HG03439 (cell line): Measurements from ENCODE around the gene SNX20.

Experiments
- ATAC-seq: cut with Tn5 transposase; IDR thresholded peaks from one replicate; pipeline ENCODE4 v1.9.1; 2021; ENCODE audit warnings: mild to moderate bottlenecking, moderate library complexity; ENCODE audit not compliant: unreplicated experiment

The SNX20 gene

DNA sequence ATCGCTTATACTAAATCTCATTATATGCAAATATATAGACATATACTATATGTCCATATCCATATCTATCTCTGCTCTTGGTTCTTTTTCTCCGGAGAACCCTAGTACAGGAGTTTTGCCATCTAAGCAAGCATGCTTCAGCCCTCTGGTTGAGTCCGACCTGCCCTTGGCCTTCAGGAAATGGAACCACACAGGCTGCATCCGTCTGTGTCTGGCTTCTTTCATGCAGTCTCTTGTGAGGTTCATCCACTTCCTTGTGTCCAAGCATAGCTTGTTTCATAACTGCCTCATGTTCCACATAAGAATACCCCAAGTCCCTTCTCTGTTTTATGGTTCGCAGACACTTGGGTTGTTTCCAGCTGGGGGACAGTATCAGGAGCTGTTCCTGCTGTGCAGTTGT lies 16.8 kb downstream of the SNX20 start:
- ATAC-seq: no peak

GRCh38 chr16:50662306-50662940 lies 18.7 kb downstream of the SNX20 start:
- no peak for ATAC-seq

DNA sequence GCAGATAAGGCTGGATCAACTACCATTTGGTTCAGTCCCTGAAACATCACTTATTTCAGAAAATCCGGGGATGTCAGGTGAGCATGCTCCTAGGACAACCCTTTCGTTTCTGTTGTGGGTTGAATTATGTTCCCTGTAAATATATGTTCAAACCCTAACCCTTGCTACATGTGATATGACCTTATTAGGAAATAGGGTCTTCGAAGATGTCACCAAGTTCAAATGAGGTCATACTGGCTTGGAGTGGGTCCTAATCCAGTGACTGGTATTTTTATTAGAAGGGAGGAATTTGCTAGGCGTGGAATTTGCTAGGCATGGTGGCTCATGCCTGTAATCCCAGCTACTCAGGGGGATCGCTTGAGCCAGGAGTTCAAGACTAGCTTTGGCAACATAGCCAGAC lies 21.3 kb downstream of the SNX20 start:
- no peak for ATAC-seq

- ATAC-seq: no peak
These were observed 23.9 kb downstream of the SNX20 start for GRCh38 chr16:50657241-50657640.

DNA sequence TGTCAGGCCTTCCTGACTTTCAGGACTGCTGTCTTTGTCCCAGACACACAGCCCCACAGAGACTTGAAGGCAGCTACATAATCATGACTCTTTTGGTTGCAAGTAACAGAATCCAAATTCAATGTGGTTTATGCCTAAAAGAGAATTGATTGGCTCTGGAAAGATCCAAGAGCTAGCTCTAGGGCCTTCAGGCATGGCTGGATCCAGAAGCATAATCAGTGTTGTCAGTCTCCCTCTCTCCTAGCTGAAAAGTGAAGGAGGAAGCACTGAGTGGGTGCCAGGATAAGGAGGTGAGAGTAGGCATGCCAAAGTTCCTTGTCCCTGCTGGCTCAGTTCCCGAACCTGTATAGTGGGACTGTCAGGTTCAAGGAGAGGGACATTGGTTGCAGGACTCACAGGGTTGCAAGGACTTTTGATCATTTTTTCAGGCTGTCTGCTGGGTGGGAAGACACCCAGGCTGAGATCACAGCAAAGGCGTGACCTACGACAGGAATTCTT lies 25.5 kb downstream of the SNX20 start:
- no peak for ATAC-seq

DNA sequence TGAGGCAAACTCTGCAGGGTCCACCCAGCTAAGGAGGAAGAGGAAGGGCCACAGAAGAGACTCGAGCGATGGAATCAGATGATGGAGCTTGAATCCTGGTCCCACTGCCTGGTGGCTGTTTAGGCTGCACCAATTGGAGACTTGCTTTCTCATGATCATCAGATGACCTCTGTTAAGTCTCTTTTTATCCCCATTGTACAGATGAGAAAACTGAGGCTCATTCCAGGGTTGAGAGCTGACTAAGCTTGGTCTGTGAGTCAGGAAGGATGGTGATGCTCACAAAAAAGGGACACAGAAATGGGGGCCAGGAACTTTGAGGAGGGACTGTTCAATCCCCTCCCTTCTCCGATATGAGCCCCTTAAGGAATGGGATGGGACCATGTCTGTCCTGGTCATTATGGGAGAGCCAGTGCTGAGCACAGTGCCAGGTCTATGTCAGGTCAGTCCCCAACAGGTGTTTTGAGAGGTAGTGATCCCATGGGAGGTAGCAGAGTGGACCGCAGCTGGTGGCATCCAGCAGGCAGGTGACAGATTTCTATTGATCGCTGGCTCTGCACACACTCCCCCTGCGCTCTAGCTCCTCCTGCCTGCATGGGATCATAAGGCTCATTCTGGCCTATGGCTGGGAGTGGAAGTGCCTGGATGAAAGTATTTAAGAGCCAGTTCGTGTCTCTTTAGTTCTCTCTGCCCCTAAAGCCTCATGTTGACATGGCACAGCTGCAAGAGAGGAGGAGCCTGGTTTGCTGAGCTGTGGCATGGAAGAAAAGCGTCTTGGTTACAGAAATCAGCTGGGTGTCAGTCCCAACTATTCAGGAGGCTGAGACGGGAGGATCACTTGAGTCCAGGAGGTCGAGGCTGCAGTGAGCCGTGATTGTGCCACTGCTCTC lies 27.2 kb downstream of the SNX20 start:
- ATAC-seq: no peak

- ATAC-seq: no peak
These were observed 28.2 kb downstream of the SNX20 start for GRCh38 chr16:50652836-50653425.

GRCh38 chr16:50651835-50652438 lies 29.2 kb downstream of the SNX20 start:
- ATAC-seq: no peak

DNA sequence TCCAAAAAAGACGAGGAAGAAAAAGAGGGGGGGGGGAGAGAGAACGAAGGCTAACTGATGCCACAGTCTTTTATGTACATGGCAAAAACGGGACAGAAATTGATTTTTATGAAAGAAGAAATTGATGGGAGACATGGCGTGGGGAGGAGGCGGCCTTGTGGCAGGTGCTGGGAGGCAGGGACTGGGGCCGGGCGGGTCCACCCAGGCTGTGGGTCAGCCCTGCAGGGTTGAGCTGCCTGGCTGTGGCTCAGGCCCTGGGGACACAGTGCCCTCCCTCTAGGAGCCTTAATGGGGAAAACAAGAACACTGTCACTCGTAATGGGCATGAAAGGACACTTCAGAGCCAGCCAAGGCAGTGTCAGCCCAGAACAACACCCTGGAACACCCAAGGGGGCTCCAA lies 34.8 kb downstream of the SNX20 start:
- ATAC-seq: no peak

GRCh38 chr16:50645563-50646220 lies 35.4 kb downstream of the SNX20 start:
- no peak for ATAC-seq

- ATAC-seq: no peak
These were observed 36.4 kb downstream of the SNX20 start for GRCh38 chr16:50644729-50645128.

GRCh38 chr16:50644245-50644644 lies 36.9 kb downstream of the SNX20 start:
- ATAC-seq: no peak

DNA sequence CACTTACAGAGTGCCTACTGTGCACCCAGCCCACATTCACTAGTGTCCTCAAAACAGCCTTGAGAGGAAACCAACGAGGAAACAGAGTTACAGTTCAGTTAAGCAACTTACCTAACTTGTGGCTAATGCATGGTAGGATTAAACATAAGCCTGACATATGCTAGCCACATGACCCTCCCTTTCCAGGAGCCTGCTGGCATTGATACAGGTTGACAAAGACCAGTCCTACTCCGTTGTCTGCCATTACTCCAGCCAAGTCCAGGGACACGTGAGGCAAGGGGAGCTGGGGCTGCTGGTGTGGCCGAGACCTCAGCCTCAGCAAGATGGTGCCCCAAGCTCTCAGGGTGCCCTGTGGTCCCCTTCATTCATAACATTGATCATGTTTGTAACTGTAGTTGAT lies 37.9 kb downstream of the SNX20 start:
- no peak for ATAC-seq

DNA sequence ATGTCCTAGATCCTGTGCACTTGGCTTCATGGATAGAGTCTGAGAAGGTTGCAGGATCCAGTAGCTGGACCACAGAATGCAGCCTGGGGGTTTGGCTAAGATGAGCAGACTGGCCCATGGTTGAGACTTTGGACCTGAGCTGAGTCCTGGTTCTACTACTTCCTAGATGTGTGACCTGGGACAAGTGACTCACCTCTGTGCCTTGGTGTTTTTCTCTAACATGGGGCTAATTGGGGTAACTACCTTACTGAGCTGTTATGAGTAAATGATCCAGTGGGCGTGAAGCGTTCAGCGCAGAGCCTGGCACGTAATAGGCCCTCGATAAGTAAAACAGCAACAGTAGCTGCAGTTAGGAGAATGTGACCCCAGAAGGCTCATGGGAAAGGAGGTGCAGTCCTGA lies 38.8 kb downstream of the SNX20 start:
- ATAC-seq: no peak

DNA sequence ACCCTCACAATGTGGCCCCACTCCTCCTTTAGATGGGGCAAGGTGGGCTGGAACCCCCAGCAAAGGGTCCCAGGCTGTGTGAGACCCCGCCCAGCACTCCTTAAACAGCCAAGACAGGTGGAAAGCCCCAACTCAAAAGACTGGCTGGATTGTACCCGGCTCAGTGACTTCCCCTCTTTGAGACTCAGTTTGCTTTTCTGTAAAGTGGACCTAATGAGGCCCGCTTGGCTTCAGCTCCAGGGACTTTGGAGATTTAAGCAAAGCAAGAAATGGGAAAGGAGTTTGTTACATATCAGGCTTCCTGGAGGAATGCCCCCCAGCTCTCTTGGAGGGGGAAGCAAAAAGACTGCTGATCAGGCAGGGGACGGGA lies 39.3 kb downstream of the SNX20 start:
- ATAC-seq: no peak

DNA sequence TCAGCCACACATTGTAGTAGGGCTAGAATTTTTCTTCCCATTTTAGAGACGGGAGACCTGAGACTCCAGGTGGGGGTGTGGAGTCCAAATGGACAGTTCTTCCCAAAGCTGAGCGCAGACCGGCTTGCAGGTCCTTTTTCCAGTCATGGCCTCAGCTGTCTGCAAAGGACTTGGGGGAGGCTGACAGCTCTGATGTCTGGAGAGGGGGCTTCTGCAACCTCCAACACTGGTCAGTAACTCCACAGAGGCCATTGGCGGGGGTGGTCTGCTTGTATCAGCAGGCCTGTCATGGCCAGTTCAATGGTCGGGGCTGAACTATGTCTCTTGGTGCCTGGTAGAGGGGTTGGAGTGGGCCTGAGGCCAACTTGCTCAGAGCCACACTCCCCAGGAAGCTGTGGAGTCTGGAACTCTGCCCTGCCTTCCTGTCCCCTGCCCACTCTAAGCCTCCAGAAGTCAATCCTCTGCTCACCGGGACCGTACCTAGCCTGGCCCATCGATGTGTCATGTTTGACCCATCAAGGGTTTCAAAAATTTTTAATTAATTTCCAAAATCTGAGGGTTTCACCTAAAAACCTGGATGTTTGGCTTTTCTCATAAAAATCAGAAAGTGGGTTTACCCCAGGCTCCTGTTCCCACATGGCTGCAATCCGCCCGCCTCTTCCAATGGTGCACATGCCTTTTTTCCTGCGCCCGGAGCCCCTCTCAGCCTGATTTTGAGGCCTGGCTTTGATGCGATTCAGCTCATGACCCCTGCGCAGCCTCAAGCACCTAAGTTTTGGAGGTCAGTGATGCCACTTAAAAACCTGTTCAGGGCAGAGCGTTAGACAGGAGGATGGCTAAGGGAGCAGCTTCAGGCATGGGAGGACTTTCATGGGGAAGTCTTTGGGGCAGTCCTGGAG lies 39.9 kb downstream of the SNX20 start:
- ATAC-seq: no peak

DNA sequence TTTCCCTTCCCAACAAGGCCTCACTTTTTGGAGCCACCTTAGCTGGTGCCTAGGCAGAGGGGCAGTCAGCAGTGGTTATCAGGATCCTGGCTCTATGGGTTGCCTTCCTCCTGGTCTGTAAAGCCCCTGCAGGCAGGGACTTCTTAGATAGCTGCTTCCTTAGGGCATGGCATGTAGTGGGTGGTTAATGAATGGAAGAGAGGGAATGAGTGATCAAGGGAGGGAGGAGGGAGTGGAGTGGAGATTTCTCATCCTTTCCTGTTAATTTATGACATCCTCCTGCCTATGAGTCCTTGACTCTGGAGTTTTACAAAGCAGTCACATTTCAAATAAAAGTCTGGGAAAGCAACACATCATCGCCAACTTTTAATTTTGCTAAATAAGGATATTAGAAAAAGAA lies 40.7 kb downstream of the SNX20 start:
- no peak for ATAC-seq

GRCh38 chr16:50638816-50639670 lies 42.1 kb downstream of the SNX20 start:
- no peak for ATAC-seq
